BE2C (cell line): ENCODE data around the gene ISLR.
A peak's percentile ranks its signal among the peaks of the same experiment; 100 is the strongest.

Experiments used
- DNase-seq: peaks from one replicate; pipeline ENCODE4 v3.0.0-alpha.2; 2020
- H3K27me3 ChIP-seq: fragments of 250-450 bp; sonication (Bioruptor Pico); 2 replicates; pipeline ENCODE4 v1.5.1; 2020; ENCODE audit warnings: mild to moderate bottlenecking
- H3K36me3 ChIP-seq: fragments of 250-450 bp; sonication (Bioruptor Pico); 2 replicates; pipeline ENCODE4 v1.5.1; 2020; ENCODE audit warnings: mild to moderate bottlenecking
- H3K4me1 ChIP-seq: fragments of 250-450 bp; sonication (Bioruptor Pico); 2 replicates; pipeline ENCODE4 v1.5.1; 2020
- H3K4me3 ChIP-seq: 2 replicates; pipeline ENCODE4 v1.5.1; 2011; ENCODE audit warnings: low read depth, low read length
- H3K9me3 ChIP-seq: fragments of 250-450 bp; sonication (Bioruptor Pico); 2 replicates; pipeline ENCODE4 v1.5.1; 2020
- CTCF ChIP-seq: IDR thresholded peaks from 2 replicates; pipeline ENCODE4 v1.5.1; 2012; ENCODE audit warnings: mild to moderate bottlenecking, low read depth, low read length

The ISLR gene

GRCh38 chr15:74179983-74180880 lies 6.7 kb downstream of the ISLR start:
- TF ChIP-seq CTCF = no peak
- Histone ChIP-seq H3K36me3 (peaks cover 64% of the 10 kb centered on the region), H3K4me3 (no peak overlapping the region), H3K27me3 (no peaks in the 10 kb centered on the region), H3K9me3 (no peaks in the 10 kb centered on the region), H3K4me1 (peaks cover 66% of the 10 kb centered on the region)
- DNase-seq = peak; percentile 34

GRCh38 chr15:74180881-74181602 lies 7.5 kb downstream of the ISLR start:
- DNase-seq = peak; percentile 23
- Histone ChIP-seq H3K36me3 (peaks cover 72% of the 10 kb centered on the region), H3K4me3 (no peak overlapping the region), H3K27me3 (no peaks in the 10 kb centered on the region), H3K9me3 (no peaks in the 10 kb centered on the region), H3K4me1 (peaks cover 58% of the 10 kb centered on the region)
- TF ChIP-seq CTCF = no peak

- peak; percentile 21 for DNase-seq
- Histone ChIP-seq H3K4me1 (peaks cover 50% of the 10 kb centered on the region), H3K36me3 (peaks cover 77% of the 10 kb centered on the region), H3K27me3 (no peaks in the 10 kb centered on the region), H3K4me3 (no peak overlapping the region), H3K9me3 (no peaks in the 10 kb centered on the region)
- TF ChIP-seq CTCF = no peak
These were observed 8.6 kb downstream of the ISLR start for GRCh38 chr15:74182131-74182530.

GRCh38 chr15:74184582-74185091 lies 11.1 kb downstream of the ISLR start:
- H3K4me3 ChIP-seq = no peak overlapping the region
- no peaks in the 10 kb centered on the region for H3K9me3 ChIP-seq
- no peak for DNase-seq
- H3K27me3 ChIP-seq = no peaks in the 10 kb centered on the region
- peaks cover 92% of the 10 kb centered on the region for H3K36me3 ChIP-seq
- TF ChIP-seq CTCF = no peak
- peaks cover 41% of the 10 kb centered on the region for H3K4me1 ChIP-seq

- Histone ChIP-seq H3K4me1 (peaks cover 29% of the 10 kb centered on the region), H3K27me3 (no peaks in the 10 kb centered on the region), H3K4me3 (no peak overlapping the region), H3K36me3 (peaks cover 90% of the 10 kb centered on the region), H3K9me3 (no peaks in the 10 kb centered on the region)
- no peak for DNase-seq
- TF ChIP-seq CTCF = no peak
These were observed 12.3 kb downstream of the ISLR start for GRCh38 chr15:74185710-74186348.
